HepG2 (cell line): Measurements from ENCODE around the gene ADCYAP1R1.

Experiments used
- AFF4 ChIP-seq: sonication (generic); formaldehyde crosslinking; IDR thresholded peaks from 2 replicates; pipeline ENCODE4 v1.4.0; 2020; ENCODE audit warnings: missing genetic modification reagents
- DPF2 ChIP-seq: sonication (generic); formaldehyde crosslinking; IDR thresholded peaks from 2 replicates; pipeline ENCODE4 v1.4.0; 2020; ENCODE audit warnings: mild to moderate bottlenecking, low read depth, missing genetic modification reagents, borderline replicate concordance
- DR1 ChIP-seq: sonication (generic); formaldehyde crosslinking; IDR thresholded peaks from 2 replicates; pipeline ENCODE4 v1.8.0; 2021; ENCODE audit warnings: mild to moderate bottlenecking, missing genetic modification reagents, inconsistent platforms
- GTF3A ChIP-seq: sonication (generic); formaldehyde crosslinking; conservative IDR thresholded peaks from 2 replicates; pipeline ENCODE4 v1.4.0; 2020; ENCODE audit warnings: mild to moderate bottlenecking, missing genetic modification reagents
- KDM1A ChIP-seq: IDR thresholded peaks from 2 replicates; pipeline ENCODE4 v1.6.1; 2016; ENCODE audit warnings: missing compliant biosample characterization
- NFAT5 ChIP-seq: sonication (generic); formaldehyde crosslinking; IDR thresholded peaks from 2 replicates; pipeline ENCODE4 v1.4.0; 2020; ENCODE audit warnings: missing genetic modification reagents
- POLR2A ChIP-seq, 2 experiments: IDR thresholded peaks; 2 replicates each; pipeline ENCODE4 v1.6.1; 2011; ENCODE audit warnings: low read depth in 2 of 2, low read length in 2 of 2, mild to moderate bottlenecking in 1 of 2, moderate library complexity in 1 of 2; ENCODE audit not compliant: insufficient read depth in 1 of 2
- POLR2AphosphoS5 ChIP-seq: IDR thresholded peaks from 2 replicates; pipeline ENCODE4 v1.6.1; 2012; ENCODE audit warnings: low read depth, low read length
- RELA ChIP-seq: sonication (generic); formaldehyde crosslinking; IDR thresholded peaks from 2 replicates; pipeline ENCODE4 v1.4.0; 2020; ENCODE audit warnings: missing genetic modification reagents
- RNF2 ChIP-seq: fragments of 450-650 bp; conservative IDR thresholded peaks from 2 replicates; pipeline ENCODE4 v1.6.1; 2016; ENCODE audit warnings: low read depth
- ZBTB33 ChIP-seq: sonication (generic); formaldehyde crosslinking; IDR thresholded peaks from 2 replicates; pipeline ENCODE4 v1.4.0; 2020; ENCODE audit warnings: missing genetic modification reagents
- ZFP36 ChIP-seq: fragments of 150-350 bp; IDR thresholded peaks from 2 replicates; pipeline ENCODE4 v1.6.1; 2018; ENCODE audit warnings: borderline replicate concordance, low read length, low read depth; ENCODE audit not compliant: partially characterized antibody
- ZNF12 ChIP-seq: sonication (generic); formaldehyde crosslinking; IDR thresholded peaks from 2 replicates; pipeline ENCODE4 v1.5.0; 2020; ENCODE audit warnings: missing genetic modification reagents
- ZNF296 ChIP-seq: sonication (generic); formaldehyde crosslinking; conservative IDR thresholded peaks from 2 replicates; pipeline ENCODE4 v1.5.0; 2020; ENCODE audit warnings: mild to moderate bottlenecking, missing genetic modification reagents

GRCh38 chr7:31126976-31127375, 74.9 kb downstream of the ADCYAP1R1 start:
- TF ChIP-seq RNF2, result no peak
- no peak for TF ChIP-seq ZBTB33 (CRISPR knock-in tag)
- no peak for TF ChIP-seq KDM1A (CRISPR knock-in tag)
- TF ChIP-seq RELA (CRISPR knock-in tag), result no peak
- TF ChIP-seq ZFP36, result no peak
- no peak for TF ChIP-seq GTF3A (CRISPR knock-in tag)
- no peak for TF ChIP-seq DR1 (CRISPR knock-in tag)
- no peak for TF ChIP-seq POLR2AphosphoS5
- no peak for TF ChIP-seq POLR2A (IDR thresholded peaks at IDR 0.05; ENCODE audit: insufficient read depth in 1 of 2, low read depth in 2 of 2, low read length in 2 of 2)
- no peak for TF ChIP-seq AFF4 (CRISPR knock-in tag)
- TF ChIP-seq ZNF296 (CRISPR knock-in tag), result no peak
- no peak for TF ChIP-seq ZNF12
- TF ChIP-seq DPF2 (CRISPR knock-in tag), result no peak
- TF ChIP-seq NFAT5, result no peak
